Adrenal gland (tissue), 19 donors: Measurements from ENCODE around the gene DNAL1. TPM values are rescaled to one million over a fixed set of nuclear protein-coding genes. Genes with fewer than 3 reads are reported as not detected.
A peak's percentile ranks its signal among the peaks of the same experiment; 100 is the strongest.

Source experiments
- DNase-seq, 7 donors: peaks; one replicate each; pipeline ENCODE4 v3.0.0-alpha.2; 2019 to 2020
- H3K27ac ChIP-seq, 5 donors: fragments of 200-600 bp; sonication (generic) in 4 of 5; 1 replicate in 3 of 5; 2 replicates in 2 of 5; pipeline versions ENCODE4 v1.5.1 to v1.8.0; 2016 to 2020; ENCODE audit warnings: mild to moderate bottlenecking in 1 of 5
- H3K27me3 ChIP-seq: fragments of 200-600 bp; 2 replicates; pipeline ENCODE4 v1.8.0; 2021
- H3K36me3 ChIP-seq, 2 donors: fragments of 200-600 bp; replicated peaks in 1 of 2; 1 replicate in 1 of 2; 2 replicates in 1 of 2; pipeline versions ENCODE4 v1.5.1 to v1.8.0; 2018 to 2022
- H3K4me1 ChIP-seq, 2 donors: fragments of 200-600 bp; replicated peaks in 1 of 2; 1 replicate in 1 of 2; 2 replicates in 1 of 2; pipeline versions ENCODE4 v1.5.1 to v1.8.0; 2018 to 2021
- H3K4me3 ChIP-seq, 4 donors: fragments of 200-600 bp; sonication (generic) in 3 of 4; one replicate each; pipeline ENCODE4 v1.5.1; 2016 to 2018
- H3K9me3 ChIP-seq, 3 donors: fragments of 200-600 bp; sonication (generic) in 1 of 3; replicated peaks in 1 of 3; 1 replicate in 2 of 3; 2 replicates in 1 of 3; pipeline versions ENCODE4 v1.5.1 to v1.8.0; 2016 to 2021
- POLR2A ChIP-seq, 2 donors: fragments of 450-650 bp; IDR thresholded peaks; one replicate each; pipeline ENCODE4 v1.6.1; 2017; ENCODE audit warnings: antibody characterized with exemption in 2 of 2, mild to moderate bottlenecking in 2 of 2, moderate library complexity in 1 of 2
- WGBS, 4 donors: extraction: QIAGEN DNeasy Blood & Tissue Kit in 2 of 4; methylation state at CpG; one replicate each; pipeline versions ENCODE4 v1.1.5 to v1.1.7; 2013 to 2017; 5-methylcytosine and 5-hydroxymethylcytosine counted together
- intact Hi-C, 2 donors: fragments of 100-400 bp; cut with DNase I; formaldehyde crosslinking; loops; one replicate each; pipeline versions ENCODE4 v1.14.1 to v1.15.0; 2022 to 2023
- long read RNA-seq, 10 donors: library from polyadenylated mRNA in 3 of 10; unstranded in 2 of 10; stranded (forward) in 1 of 10; transcript quantifications; one replicate each; pipeline ENCODE4 v2.0.0 and lab custom pipeline, GENCODE V29; 2021 to 2026
- polyA plus RNA-seq, 3 donors: library from polyadenylated mRNA; stranded (reverse); fragments of 200-250 nt in 2 of 3; fragments of 350-450 nt in 1 of 3; fragmentation: Illumina TruSeq in 1 of 3; extraction: RNeasy Lipid Tissue Mini Kit (QIAGEN cat#74804) in 1 of 3; gene quantifications; one replicate each; pipeline ENCODE4 v1.2.3, GENCODE V29; 2013 to 2014
- total RNA-seq, 9 donors: library from RNA; depleted of rRNA in 4 of 9; stranded (reverse); fragments of >200 nt in 4 of 9; fragments of 120-200 nt in 1 of 9; fragmentation: NEBNext Ultra II Directional in 1 of 9; extraction: Animal tissue kit (Norgen Biotek cat#: 25700) in 1 of 9; gene quantifications; one replicate each; pipeline versions ENCODE4 v1.1.0 to v1.2.4, GENCODE V29; 2013 to 2023
- TF ChIP-seq, protein P1 (sequence below), 6 experiments: fragments of 450-650 bp in 4 of 6; fragments of 200-600 bp in 2 of 6; sonication (generic) in 1 of 6; IDR thresholded peaks; 1 replicate in 5 of 6; 2 replicates in 1 of 6; pipeline versions ENCODE4 v1.5.1 to v1.8.0; 2016 to 2021; ENCODE audit warnings: antibody characterized with exemption in 6 of 6, mild to moderate bottlenecking in 2 of 6, moderate library complexity in 1 of 6
- donor health status: healthy with polysubstance abuse.
- donor health status: Bipolar disorder and iron deficiency.
- donor health status: DM: yes; HTN: yes; CAD: no.
- donor health status: DM: no; HTN: no; CAD: no.
- donor health status: DM: no; HTN: no; CAD: no.
- donor health status: DM: yes; HTN: yes; CAD: no.

DNAL1 gene, protein sequence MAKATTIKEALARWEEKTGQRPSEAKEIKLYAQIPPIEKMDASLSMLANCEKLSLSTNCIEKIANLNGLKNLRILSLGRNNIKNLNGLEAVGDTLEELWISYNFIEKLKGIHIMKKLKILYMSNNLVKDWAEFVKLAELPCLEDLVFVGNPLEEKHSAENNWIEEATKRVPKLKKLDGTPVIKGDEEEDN
- total RNA-seq (10 to 100 TPM in 7 of 9 donors, 1 to 10 TPM in 2; 5.1 to 20.2 (median 14.6) TPM), polyA plus RNA-seq (10 to 100 TPM in 1 of 3 donors, 1 to 10 TPM in 2; 3.6 to 24.2 (median 6.5) TPM)
- long read RNA-seq, donor 1, full-length matches to known transcripts = 1 of 1 reads
- long read RNA-seq, donor 1, partial matches to known transcripts = 0 of 1 reads
- long read RNA-seq, donor 1, other reads (novel, unspliced or antisense) = 0 of 1 reads
- long read RNA-seq, donor 2, full-length matches to known transcripts = 4 of 4 reads
- long read RNA-seq, donor 2, partial matches to known transcripts = 0 of 4 reads
- long read RNA-seq, donor 2, other reads (novel, unspliced or antisense) = 0 of 4 reads
- long read RNA-seq, donor 3, full-length matches to known transcripts = 2 of 2 reads
- long read RNA-seq, donor 3, partial matches to known transcripts = 0 of 2 reads
- long read RNA-seq, donor 3, other reads (novel, unspliced or antisense) = 0 of 2 reads
- long read RNA-seq, donor 4, full-length matches to known transcripts = 2 of 7 reads
- long read RNA-seq, donor 4, partial matches to known transcripts = 1 of 7 reads
- long read RNA-seq, donor 4, other reads (novel, unspliced or antisense) = 4 of 7 reads
- long read RNA-seq, donor 5, full-length matches to known transcripts = 3 of 5 reads
- long read RNA-seq, donor 5, partial matches to known transcripts = 0 of 5 reads
- long read RNA-seq, donor 5, other reads (novel, unspliced or antisense) = 2 of 5 reads
- long read RNA-seq, donor 6, full-length matches to known transcripts = 1 of 1 reads
- long read RNA-seq, donor 6, partial matches to known transcripts = 0 of 1 reads
- long read RNA-seq, donor 6, other reads (novel, unspliced or antisense) = 0 of 1 reads
- long read RNA-seq, donor 7 = 0 reads
- long read RNA-seq, donor 8, full-length matches to known transcripts = 2 of 2 reads
- long read RNA-seq, donor 8, partial matches to known transcripts = 0 of 2 reads
- long read RNA-seq, donor 8, other reads (novel, unspliced or antisense) = 0 of 2 reads
- long read RNA-seq, donor 9, full-length matches to known transcripts = 1 of 1 reads
- long read RNA-seq, donor 9, partial matches to known transcripts = 0 of 1 reads
- long read RNA-seq, donor 9, other reads (novel, unspliced or antisense) = 0 of 1 reads
- long read RNA-seq, donor 10, full-length matches to known transcripts = 2 of 2 reads
- long read RNA-seq, donor 10, partial matches to known transcripts = 0 of 2 reads
- long read RNA-seq, donor 10, other reads (novel, unspliced or antisense) = 0 of 2 reads

DNA sequence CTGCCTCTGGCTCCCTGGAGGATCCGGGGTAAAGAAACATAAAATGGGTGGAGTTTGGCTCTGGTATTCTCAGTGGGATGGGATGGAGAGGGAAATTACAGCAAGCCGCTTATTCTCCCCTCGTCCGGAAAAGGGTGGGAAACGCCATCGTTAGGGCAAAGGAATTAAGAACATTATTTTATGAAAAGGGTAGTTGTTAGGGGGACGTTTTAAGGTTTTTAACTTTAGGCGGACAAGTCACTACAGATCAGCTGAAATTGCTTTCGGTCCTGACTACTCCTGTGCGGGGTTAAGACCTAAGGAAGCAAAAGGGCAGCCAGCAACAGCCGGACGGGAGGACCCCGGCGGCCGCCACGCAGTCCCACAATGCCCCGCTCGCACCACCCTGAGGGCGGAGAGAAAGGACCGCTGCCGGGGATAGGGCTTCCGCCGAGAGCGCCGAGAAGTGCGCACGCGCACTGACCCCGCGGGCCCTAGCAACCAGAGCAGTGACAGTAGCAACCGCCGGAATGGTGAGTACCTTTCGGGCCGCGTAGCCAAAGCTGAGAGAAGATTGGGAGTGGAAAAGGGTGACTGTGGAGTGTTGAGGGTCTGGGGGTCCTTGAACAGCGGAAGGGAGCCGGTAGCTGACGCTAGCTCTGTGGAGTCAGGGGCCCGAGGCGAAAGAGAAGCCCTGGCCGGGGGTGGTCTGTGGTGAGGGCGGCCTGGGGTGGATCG, at the start of gene DNAL1:
Gene DNAL1 (plus strand): TSS at position 456 of the 717 bp plus-strand sequence. CDS start 54 bp downstream, at position 510.
- intact Hi-C loops = no loop called here
- TF ChIP-seq, protein P1, sequence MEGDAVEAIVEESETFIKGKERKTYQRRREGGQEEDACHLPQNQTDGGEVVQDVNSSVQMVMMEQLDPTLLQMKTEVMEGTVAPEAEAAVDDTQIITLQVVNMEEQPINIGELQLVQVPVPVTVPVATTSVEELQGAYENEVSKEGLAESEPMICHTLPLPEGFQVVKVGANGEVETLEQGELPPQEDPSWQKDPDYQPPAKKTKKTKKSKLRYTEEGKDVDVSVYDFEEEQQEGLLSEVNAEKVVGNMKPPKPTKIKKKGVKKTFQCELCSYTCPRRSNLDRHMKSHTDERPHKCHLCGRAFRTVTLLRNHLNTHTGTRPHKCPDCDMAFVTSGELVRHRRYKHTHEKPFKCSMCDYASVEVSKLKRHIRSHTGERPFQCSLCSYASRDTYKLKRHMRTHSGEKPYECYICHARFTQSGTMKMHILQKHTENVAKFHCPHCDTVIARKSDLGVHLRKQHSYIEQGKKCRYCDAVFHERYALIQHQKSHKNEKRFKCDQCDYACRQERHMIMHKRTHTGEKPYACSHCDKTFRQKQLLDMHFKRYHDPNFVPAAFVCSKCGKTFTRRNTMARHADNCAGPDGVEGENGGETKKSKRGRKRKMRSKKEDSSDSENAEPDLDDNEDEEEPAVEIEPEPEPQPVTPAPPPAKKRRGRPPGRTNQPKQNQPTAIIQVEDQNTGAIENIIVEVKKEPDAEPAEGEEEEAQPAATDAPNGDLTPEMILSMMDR (IDR thresholded peaks at IDR 0.05) = peak in 2 of 6 experiments; percentile 3 to 5
- TF ChIP-seq POLR2A (IDR thresholded peaks at IDR 0.05) = peak; percentile 25 to 74
- H3K36me3 ChIP-seq = no peaks in the 10 kb centered on the region
- peak within 1 kb of the TSS; percentile 51 to 84 (median 82) for H3K27ac ChIP-seq
- H3K4me3 ChIP-seq = peak within 1 kb of the TSS; percentile 63 to 87 (median 65)
- peak; percentile 90 to 96 (median 94) for DNase-seq
- no peaks in the 10 kb centered on the region for H3K27me3 ChIP-seq
- H3K9me3 ChIP-seq = no peaks in the 10 kb centered on the region
- peaks cover 3 to 17% of the 10 kb centered on the region in 2 donors for H3K4me1 ChIP-seq
- 0 to 1% (median 0%) methylated on average over 20 to 43 of the region's 43 CpGs for WGBS, 4 donors

DNA sequence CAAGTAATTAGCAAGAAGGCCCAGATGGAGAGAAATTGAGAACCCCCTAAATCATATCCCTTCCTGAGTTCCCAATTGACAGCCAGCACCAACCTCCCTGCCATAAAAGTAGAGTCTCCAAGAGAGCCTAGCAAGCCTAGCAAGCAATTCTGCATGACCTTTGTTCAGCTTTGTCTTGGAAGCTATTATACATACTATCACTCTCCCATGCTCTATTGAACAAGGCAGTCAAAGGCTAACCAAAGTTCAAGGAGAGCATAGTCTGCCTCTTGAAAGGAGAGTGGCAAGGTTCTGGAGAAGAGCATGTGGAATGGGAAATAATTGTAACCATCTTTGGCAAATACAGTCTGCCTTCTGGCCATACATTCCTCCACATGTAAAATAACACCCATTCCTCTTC, 45.3 kb upstream of the DNAL1 start:
- no peak for DNase-seq
- Histone ChIP-seq H3K36me3 (no peaks in the 10 kb centered on the region), H3K4me1 (no peaks in the 10 kb centered on the region), H3K4me3 (no peak overlapping the region), H3K9me3 (no peaks in the 10 kb centered on the region), H3K27me3 (no peaks in the 10 kb centered on the region), H3K27ac (no peak overlapping the region)
- intact Hi-C loops = no loop called here
- no peak for TF ChIP-seq POLR2A (IDR thresholded peaks at IDR 0.05)
- TF ChIP-seq, protein P1 (IDR thresholded peaks at IDR 0.05) = no peak

DNA sequence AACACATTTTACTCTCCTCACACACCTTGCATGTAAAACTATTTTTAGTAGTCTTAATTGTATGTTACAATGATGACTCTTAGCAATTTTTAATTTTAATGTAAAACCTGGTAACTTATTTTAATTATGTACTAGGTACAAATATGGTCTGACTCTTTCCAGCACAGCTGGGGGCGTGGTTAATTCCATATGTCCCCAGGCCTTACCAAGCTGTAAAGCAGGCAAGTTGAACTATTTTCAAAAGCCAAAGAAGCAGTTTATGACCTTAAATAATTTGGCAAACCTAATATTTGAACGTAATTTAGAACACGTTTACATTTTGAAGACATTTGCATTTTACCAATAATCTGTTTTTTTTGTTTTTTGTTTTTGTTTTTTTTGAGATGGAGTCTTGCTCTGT, 41.8 kb upstream of the DNAL1 start:
- H3K4me1 ChIP-seq = no peaks in the 10 kb centered on the region
- WGBS, 4 donors = 75 to 91% (median 79%) methylated on average over 3 of the region's 3 CpGs
- TF ChIP-seq, protein P1 (IDR thresholded peaks at IDR 0.05) = no peak
- TF ChIP-seq POLR2A (IDR thresholded peaks at IDR 0.05) = no peak
- no peak for DNase-seq
- no peaks in the 10 kb centered on the region for H3K27me3 ChIP-seq
- H3K36me3 ChIP-seq = no peaks in the 10 kb centered on the region
- intact Hi-C loops = no loop called here
- H3K27ac ChIP-seq = no peak overlapping the region
- H3K9me3 ChIP-seq = no peaks in the 10 kb centered on the region
- no peak overlapping the region for H3K4me3 ChIP-seq
